SK-N-SH treated with all-trans-retinoic acid at 6 μM for 48 hours (cell line): ENCODE measurements around the gene SLC25A26.

ENCODE experiments used
- ATAC-seq: fragments of 200-7000 bp; cut with Tn5 transposase; 3 replicates; pipeline ENCODE4 v1.9.1; 2020; ENCODE audit warnings: mild to moderate bottlenecking, moderate library complexity
- BACH2 ChIP-seq: fragments of 250-450 bp; sonication (Bioruptor Pico); IDR thresholded peaks from 2 replicates; pipeline ENCODE4 v1.9.0; 2021; ENCODE audit warnings: mild to moderate bottlenecking, borderline replicate concordance
- CREB5 ChIP-seq: fragments of 250-450 bp; sonication (Bioruptor Pico); IDR thresholded peaks from 2 replicates; pipeline ENCODE4 v1.5.1; 2020; ENCODE audit warnings: low read depth, mild to moderate bottlenecking, moderate library complexity
- CSDC2 ChIP-seq: fragments of 250-450 bp; sonication (Bioruptor Pico); IDR thresholded peaks from 2 replicates; pipeline ENCODE4 v1.5.0; 2020; ENCODE audit warnings: mild to moderate bottlenecking, moderate library complexity
- CSRNP3 ChIP-seq: fragments of 250-450 bp; sonication (Bioruptor Pico); IDR thresholded peaks from 2 replicates; pipeline ENCODE4 v1.5.1; 2021; ENCODE audit warnings: mild to moderate bottlenecking, moderate library complexity
- ESRRG ChIP-seq: fragments of 250-450 bp; sonication (Bioruptor Pico); IDR thresholded peaks from 2 replicates; pipeline ENCODE4 v1.6.1; 2021; ENCODE audit warnings: mild to moderate bottlenecking
- GLIS3 ChIP-seq: fragments of 250-450 bp; sonication (Bioruptor Pico); IDR thresholded peaks from 2 replicates; pipeline ENCODE4 v1.5.0; 2020; ENCODE audit warnings: mild to moderate bottlenecking, moderate library complexity
- ISL1 ChIP-seq: fragments of 250-450 bp; sonication (Bioruptor Pico); IDR thresholded peaks from 2 replicates; pipeline ENCODE4 v2.1.2; 2022; ENCODE audit warnings: mild to moderate bottlenecking, moderate library complexity
- OSR1 ChIP-seq: fragments of 250-450 bp; sonication (Bioruptor Pico); IDR thresholded peaks from 2 replicates; pipeline ENCODE4 v1.8.0; 2022; ENCODE audit warnings: moderate library complexity, mild to moderate bottlenecking, inconsistent platforms
- POU6F1 ChIP-seq: fragments of 250-450 bp; sonication (Bioruptor Pico); IDR thresholded peaks from 2 replicates; pipeline ENCODE4 v1.8.0; 2021; ENCODE audit warnings: low read depth, mild to moderate bottlenecking, moderate library complexity, borderline replicate concordance
- PPARA ChIP-seq: fragments of 250-450 bp; sonication (Bioruptor Pico); IDR thresholded peaks from 2 replicates; pipeline ENCODE4 v1.5.0; 2020; ENCODE audit warnings: mild to moderate bottlenecking, borderline replicate concordance
- SNAI2 ChIP-seq: fragments of 250-450 bp; sonication (Bioruptor Pico); IDR thresholded peaks from 2 replicates; pipeline ENCODE4 v1.5.0; 2020; ENCODE audit warnings: mild to moderate bottlenecking, moderate library complexity
- TCF4 ChIP-seq: fragments of 250-450 bp; sonication (Bioruptor Pico); IDR thresholded peaks from 2 replicates; pipeline ENCODE4 v1.8.0; 2021; ENCODE audit warnings: mild to moderate bottlenecking, moderate library complexity, borderline replicate concordance
- TOX ChIP-seq: fragments of 250-450 bp; sonication (Bioruptor Pico); IDR thresholded peaks from 2 replicates; pipeline ENCODE4 v1.8.0; 2021; ENCODE audit warnings: mild to moderate bottlenecking, moderate library complexity, borderline replicate concordance
- ZC3H10 ChIP-seq: fragments of 250-450 bp; sonication (Bioruptor Pico); IDR thresholded peaks from 2 replicates; pipeline ENCODE4 v1.5.1; 2021; ENCODE audit warnings: mild to moderate bottlenecking, moderate library complexity
- ZFP3 ChIP-seq: fragments of 250-450 bp; sonication (Bioruptor Pico); IDR thresholded peaks from 2 replicates; pipeline ENCODE4 v1.5.0; 2020; ENCODE audit warnings: mild to moderate bottlenecking, moderate library complexity
- ZFP30 ChIP-seq: fragments of 450-650 bp; formaldehyde crosslinking; IDR thresholded peaks from 2 replicates; pipeline ENCODE4 v1.5.0; 2022; ENCODE audit warnings: mild to moderate bottlenecking, moderate library complexity
- ZNF565 ChIP-seq: fragments of 450-650 bp; formaldehyde crosslinking; conservative IDR thresholded peaks from 2 replicates; pipeline ENCODE4 v1.5.0; 2020; ENCODE audit warnings: low read depth, mild to moderate bottlenecking, moderate library complexity
- ZNF70 ChIP-seq: fragments of 450-650 bp; formaldehyde crosslinking; IDR thresholded peaks from 2 replicates; pipeline ENCODE4 v1.5.0; 2020; ENCODE audit warnings: mild to moderate bottlenecking, moderate library complexity
- ZNF8 ChIP-seq: fragments of 450-650 bp; formaldehyde crosslinking; IDR thresholded peaks from 2 replicates; pipeline ENCODE4 v1.5.0; 2020; ENCODE audit warnings: mild to moderate bottlenecking, moderate library complexity
- TF ChIP-seq, protein P1 (sequence below): fragments of 250-450 bp; sonication (Bioruptor Pico); IDR thresholded peaks from 2 replicates; pipeline ENCODE4 v1.8.0; 2020; ENCODE audit warnings: mild to moderate bottlenecking, moderate library complexity, borderline replicate concordance
- TF ChIP-seq, protein P2 (sequence below): fragments of 250-450 bp; sonication (Bioruptor Pico); IDR thresholded peaks from 2 replicates; pipeline ENCODE4 v1.5.0; 2020; ENCODE audit warnings: mild to moderate bottlenecking, moderate library complexity

SLC25A26 gene

GRCh38 chr3:66344848-66345578 lies 124.2 kb downstream of the SLC25A26 start:
- ATAC-seq: no peak
- TF ChIP-seq ISL1 (CRISPR knock-in tag): no peak
- no peak for TF ChIP-seq ZC3H10 (CRISPR knock-in tag)
- no peak for TF ChIP-seq ZFP3 (CRISPR knock-in tag)
- no peak for TF ChIP-seq BACH2 (CRISPR knock-in tag)
- no peak for TF ChIP-seq SNAI2
- no peak for TF ChIP-seq ZFP30 (CRISPR knock-in tag)
- TF ChIP-seq ZNF70 (CRISPR knock-in tag): no peak
- no peak for TF ChIP-seq CSDC2 (CRISPR knock-in tag)
- no peak for TF ChIP-seq CSRNP3
- TF ChIP-seq, protein P1, sequence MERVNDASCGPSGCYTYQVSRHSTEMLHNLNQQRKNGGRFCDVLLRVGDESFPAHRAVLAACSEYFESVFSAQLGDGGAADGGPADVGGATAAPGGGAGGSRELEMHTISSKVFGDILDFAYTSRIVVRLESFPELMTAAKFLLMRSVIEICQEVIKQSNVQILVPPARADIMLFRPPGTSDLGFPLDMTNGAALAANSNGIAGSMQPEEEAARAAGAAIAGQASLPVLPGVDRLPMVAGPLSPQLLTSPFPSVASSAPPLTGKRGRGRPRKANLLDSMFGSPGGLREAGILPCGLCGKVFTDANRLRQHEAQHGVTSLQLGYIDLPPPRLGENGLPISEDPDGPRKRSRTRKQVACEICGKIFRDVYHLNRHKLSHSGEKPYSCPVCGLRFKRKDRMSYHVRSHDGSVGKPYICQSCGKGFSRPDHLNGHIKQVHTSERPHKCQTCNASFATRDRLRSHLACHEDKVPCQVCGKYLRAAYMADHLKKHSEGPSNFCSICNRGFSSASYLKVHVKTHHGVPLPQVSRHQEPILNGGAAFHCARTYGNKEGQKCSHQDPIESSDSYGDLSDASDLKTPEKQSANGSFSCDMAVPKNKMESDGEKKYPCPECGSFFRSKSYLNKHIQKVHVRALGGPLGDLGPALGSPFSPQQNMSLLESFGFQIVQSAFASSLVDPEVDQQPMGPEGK (CRISPR knock-in tag): no peak
- no peak for TF ChIP-seq ZNF8
- no peak for TF ChIP-seq TCF4
- TF ChIP-seq ZNF565 (CRISPR knock-in tag): no peak
- TF ChIP-seq OSR1 (CRISPR knock-in tag): no peak
- TF ChIP-seq CREB5 (CRISPR knock-in tag): no peak
- no peak for TF ChIP-seq POU6F1 (CRISPR knock-in tag)
- TF ChIP-seq GLIS3 (CRISPR knock-in tag): no peak
- TF ChIP-seq, all 23 proteins: peak for 0

GRCh38 chr3:66348704-66349103 lies 127.9 kb downstream of the SLC25A26 start:
- ATAC-seq: no peak
- TF ChIP-seq CREB5 (CRISPR knock-in tag) (no peak), ZNF565 (CRISPR knock-in tag) (no peak), SNAI2 (no peak), GLIS3 (CRISPR knock-in tag) (no peak), BACH2 (CRISPR knock-in tag) (no peak), CSDC2 (CRISPR knock-in tag) (no peak), PPARA (CRISPR knock-in tag) (no peak), ISL1 (CRISPR knock-in tag) (no peak), ESRRG (CRISPR knock-in tag) (no peak), TOX (no peak), CSRNP3 (no peak), ZNF8 (no peak), ZFP30 (CRISPR knock-in tag) (no peak), OSR1 (CRISPR knock-in tag) (no peak), ZFP3 (CRISPR knock-in tag) (no peak)
- TF ChIP-seq, protein P2, sequence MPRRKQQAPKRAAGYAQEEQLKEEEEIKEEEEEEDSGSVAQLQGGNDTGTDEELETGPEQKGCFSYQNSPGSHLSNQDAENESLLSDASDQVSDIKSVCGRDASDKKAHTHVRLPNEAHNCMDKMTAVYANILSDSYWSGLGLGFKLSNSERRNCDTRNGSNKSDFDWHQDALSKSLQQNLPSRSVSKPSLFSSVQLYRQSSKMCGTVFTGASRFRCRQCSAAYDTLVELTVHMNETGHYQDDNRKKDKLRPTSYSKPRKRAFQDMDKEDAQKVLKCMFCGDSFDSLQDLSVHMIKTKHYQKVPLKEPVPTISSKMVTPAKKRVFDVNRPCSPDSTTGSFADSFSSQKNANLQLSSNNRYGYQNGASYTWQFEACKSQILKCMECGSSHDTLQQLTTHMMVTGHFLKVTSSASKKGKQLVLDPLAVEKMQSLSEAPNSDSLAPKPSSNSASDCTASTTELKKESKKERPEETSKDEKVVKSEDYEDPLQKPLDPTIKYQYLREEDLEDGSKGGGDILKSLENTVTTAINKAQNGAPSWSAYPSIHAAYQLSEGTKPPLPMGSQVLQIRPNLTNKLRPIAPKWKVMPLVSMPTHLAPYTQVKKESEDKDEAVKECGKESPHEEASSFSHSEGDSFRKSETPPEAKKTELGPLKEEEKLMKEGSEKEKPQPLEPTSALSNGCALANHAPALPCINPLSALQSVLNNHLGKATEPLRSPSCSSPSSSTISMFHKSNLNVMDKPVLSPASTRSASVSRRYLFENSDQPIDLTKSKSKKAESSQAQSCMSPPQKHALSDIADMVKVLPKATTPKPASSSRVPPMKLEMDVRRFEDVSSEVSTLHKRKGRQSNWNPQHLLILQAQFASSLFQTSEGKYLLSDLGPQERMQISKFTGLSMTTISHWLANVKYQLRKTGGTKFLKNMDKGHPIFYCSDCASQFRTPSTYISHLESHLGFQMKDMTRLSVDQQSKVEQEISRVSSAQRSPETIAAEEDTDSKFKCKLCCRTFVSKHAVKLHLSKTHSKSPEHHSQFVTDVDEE (CRISPR knock-in tag): no peak
- TF ChIP-seq, protein P1 (CRISPR knock-in tag): no peak
- TF ChIP-seq, all 23 proteins: peak for 0
